T-helper 17 cell (primary cell): ENCODE results near the gene SLC16A5. TPM values are rescaled to one million over a fixed set of nuclear protein-coding genes. Genes with fewer than 3 reads are reported as not detected.

Experiments used
- ATAC-seq: fragments of 150-1000 bp; cut with Tn5 transposase; 2 replicates; pipeline ENCODE4 v1.10.0; 2021; ENCODE audit warnings: mild to moderate bottlenecking, moderate library complexity
- DNase-seq, 3 donors: peaks; one replicate each; pipeline versions ENCODE4 v3.0.0 to v3.0.0-alpha.2; 2020 to 2021
- H3K9me3 ChIP-seq: one replicate; pipeline ENCODE4 v1.7.0; 2013; ENCODE audit warnings: low read length, mild to moderate bottlenecking; ENCODE audit not compliant: control insufficient read depth, poor library complexity, severe bottlenecking
- H3K27ac Mint-ChIP-seq: one replicate; pipeline ENCODE4 v1.8.0; 2022; ENCODE audit warnings: mild to moderate bottlenecking, moderate library complexity, mixed read lengths
- H3K27me3 Mint-ChIP-seq: one replicate; pipeline ENCODE4 v1.8.0; 2022; ENCODE audit warnings: mixed read lengths
- H3K36me3 Mint-ChIP-seq: one replicate; pipeline ENCODE4 v1.8.0; 2022; ENCODE audit warnings: low read depth, mixed read lengths
- H3K4me1 Mint-ChIP-seq: one replicate; pipeline ENCODE4 v1.8.0; 2022; ENCODE audit warnings: mild to moderate bottlenecking, mixed read lengths
- H3K4me3 Mint-ChIP-seq: one replicate; pipeline ENCODE4 v1.8.0; 2022; ENCODE audit warnings: mild to moderate bottlenecking, moderate library complexity, mixed read lengths
- total RNA-seq, 4 donors: library from RNA in 2 of 4; stranded (reverse) in 2 of 4; gene quantifications; one replicate each; pipeline ENCODE4 v1.2.3 and lab custom pipeline; 2022 to 2026

Gene SLC16A5
- total RNA-seq, 2 donors from 2014 or later: 11.7 to 14.9 TPM

- DNase-seq (no peak), ATAC-seq (no peak)
- no peak overlapping the region for H3K4me3 Mint-ChIP-seq
- no peaks in the 10 kb centered on the region for H3K27me3 Mint-ChIP-seq
- H3K4me1 Mint-ChIP-seq: no peaks in the 10 kb centered on the region
- peaks cover 3% of the 10 kb centered on the region for H3K36me3 Mint-ChIP-seq
- no peaks in the 10 kb centered on the region for H3K9me3 ChIP-seq
- H3K27ac Mint-ChIP-seq: peak overlapping the region; percentile 62
Observed at GRCh38 chr17:75099881-75100595, 12.3 kb downstream of the SLC16A5 start.

GRCh38 chr17:75102385-75102821, 14.6 kb downstream of the SLC16A5 start:
- Mint-ChIP-seq H3K36me3 (peaks cover 3% of the 10 kb centered on the region), H3K4me1 (no peaks in the 10 kb centered on the region), H3K27me3 (no peaks in the 10 kb centered on the region), H3K27ac (no peak overlapping the region), H3K4me3 (no peak overlapping the region)
- no peaks in the 10 kb centered on the region for H3K9me3 ChIP-seq
- ATAC-seq: peak; percentile 55
- no peak for DNase-seq

GRCh38 chr17:75103601-75104554, 16.1 kb downstream of the SLC16A5 start:
- no peak for DNase-seq
- Mint-ChIP-seq H3K4me3 (no peak overlapping the region), H3K27me3 (no peaks in the 10 kb centered on the region), H3K4me1 (peaks cover 4% of the 10 kb centered on the region), H3K36me3 (no peaks in the 10 kb centered on the region), H3K27ac (no peak overlapping the region)
- ATAC-seq: no peak
- H3K9me3 ChIP-seq: no peaks in the 10 kb centered on the region

- ATAC-seq (no peak), DNase-seq (no peak)
- no peaks in the 10 kb centered on the region for H3K27me3 Mint-ChIP-seq
- no peaks in the 10 kb centered on the region for H3K36me3 Mint-ChIP-seq
- H3K4me1 Mint-ChIP-seq: peaks cover 7% of the 10 kb centered on the region
- no peak overlapping the region for H3K4me3 Mint-ChIP-seq
- H3K9me3 ChIP-seq: no peaks in the 10 kb centered on the region
- no peak overlapping the region for H3K27ac Mint-ChIP-seq
Observed at GRCh38 chr17:75105126-75106080, 17.6 kb downstream of the SLC16A5 start.

- H3K9me3 ChIP-seq: no peaks in the 10 kb centered on the region
- Mint-ChIP-seq H3K27me3 (no peaks in the 10 kb centered on the region), H3K4me1 (peaks cover 18% of the 10 kb centered on the region), H3K4me3 (peak overlapping the region; percentile 75), H3K36me3 (peaks cover 4% of the 10 kb centered on the region), H3K27ac (peak overlapping the region; percentile 72)
- DNase-seq: no peak
- no peak for ATAC-seq
Observed at GRCh38 chr17:75108193-75108592, 20.4 kb downstream of the SLC16A5 start.

GRCh38 chr17:75109046-75109406, 21.3 kb downstream of the SLC16A5 start:
- H3K9me3 ChIP-seq: no peaks in the 10 kb centered on the region
- H3K4me3 Mint-ChIP-seq: peak overlapping the region; percentile 87
- ATAC-seq: peak; percentile 10
- H3K27me3 Mint-ChIP-seq: no peaks in the 10 kb centered on the region
- DNase-seq: no peak
- H3K27ac Mint-ChIP-seq: peak overlapping the region; percentile 82
- H3K36me3 Mint-ChIP-seq: peaks cover 4% of the 10 kb centered on the region
- H3K4me1 Mint-ChIP-seq: peaks cover 22% of the 10 kb centered on the region

GRCh38 chr17:75109407-75110233, 21.9 kb downstream of the SLC16A5 start, which contains the start of gene ARMC7:
TSS of gene ARMC7 (plus strand) at chr17:75109969. CDS start at chr17:75110289, 320 bp downstream.
- peaks cover 4% of the 10 kb centered on the region for H3K36me3 Mint-ChIP-seq
- DNase-seq (peak; percentile 87 to 88 (median 88)), ATAC-seq (peak; percentile 83)
- peaks cover 26% of the 10 kb centered on the region for H3K4me1 Mint-ChIP-seq
- no peaks in the 10 kb centered on the region for H3K9me3 ChIP-seq
- H3K27me3 Mint-ChIP-seq: no peaks in the 10 kb centered on the region
- peak within 1 kb of the TSS; percentile 87 for H3K4me3 Mint-ChIP-seq
- peak within 1 kb of the TSS; percentile 82 for H3K27ac Mint-ChIP-seq

GRCh38 chr17:75110234-75110937, 22.6 kb downstream of the SLC16A5 start:
- Mint-ChIP-seq H3K27me3 (no peaks in the 10 kb centered on the region), H3K36me3 (peaks cover 4% of the 10 kb centered on the region), H3K4me1 (peaks cover 30% of the 10 kb centered on the region), H3K27ac (peak overlapping the region; percentile 82), H3K4me3 (peak overlapping the region; percentile 87)
- H3K9me3 ChIP-seq: no peaks in the 10 kb centered on the region
- ATAC-seq (no peak), DNase-seq (no peak)

- no peaks in the 10 kb centered on the region for H3K9me3 ChIP-seq
- peak overlapping the region; percentile 82 for H3K27ac Mint-ChIP-seq
- peak overlapping the region; percentile 62 for H3K4me3 Mint-ChIP-seq
- DNase-seq (no peak), ATAC-seq (no peak)
- no peaks in the 10 kb centered on the region for H3K27me3 Mint-ChIP-seq
- peaks cover 4% of the 10 kb centered on the region for H3K36me3 Mint-ChIP-seq
- H3K4me1 Mint-ChIP-seq: peaks cover 30% of the 10 kb centered on the region
Observed at GRCh38 chr17:75111777-75112335, 24.1 kb downstream of the SLC16A5 start.

GRCh38 chr17:75113798-75114551, 26.2 kb downstream of the SLC16A5 start:
- peak; percentile 72 to 84 (median 77) for DNase-seq
- peak; percentile 71 for ATAC-seq
- Mint-ChIP-seq H3K27me3 (no peaks in the 10 kb centered on the region), H3K4me1 (peaks cover 32% of the 10 kb centered on the region), H3K27ac (peak overlapping the region; percentile 96), H3K36me3 (peaks cover 4% of the 10 kb centered on the region), H3K4me3 (peak overlapping the region; percentile 93)
- no peaks in the 10 kb centered on the region for H3K9me3 ChIP-seq
